Hematopoietic multipotent progenitor cell (in vitro differentiated cells): ENCODE data around the gene OR51Q1. TPM values are rescaled to one million over a fixed set of nuclear protein-coding genes. Genes with fewer than 3 reads are reported as not detected.

Experiments used
- DNase-seq, 3 donors: peaks; one replicate each; pipeline ENCODE4 v3.0.0-alpha.2; 2011 to 2015; ENCODE audit warnings: low read depth in 2 of 3, low spot score in 2 of 3
- total RNA-seq: library from RNA; depleted of rRNA; stranded (reverse); fragments of >200 nt; gene quantifications from one replicate; pipeline ENCODE4 v1.2.3, GENCODE V29; 2012

Gene OR51Q1, protein sequence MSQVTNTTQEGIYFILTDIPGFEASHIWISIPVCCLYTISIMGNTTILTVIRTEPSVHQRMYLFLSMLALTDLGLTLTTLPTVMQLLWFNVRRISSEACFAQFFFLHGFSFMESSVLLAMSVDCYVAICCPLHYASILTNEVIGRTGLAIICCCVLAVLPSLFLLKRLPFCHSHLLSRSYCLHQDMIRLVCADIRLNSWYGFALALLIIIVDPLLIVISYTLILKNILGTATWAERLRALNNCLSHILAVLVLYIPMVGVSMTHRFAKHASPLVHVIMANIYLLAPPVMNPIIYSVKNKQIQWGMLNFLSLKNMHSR
- total RNA-seq, result not detected

DNA sequence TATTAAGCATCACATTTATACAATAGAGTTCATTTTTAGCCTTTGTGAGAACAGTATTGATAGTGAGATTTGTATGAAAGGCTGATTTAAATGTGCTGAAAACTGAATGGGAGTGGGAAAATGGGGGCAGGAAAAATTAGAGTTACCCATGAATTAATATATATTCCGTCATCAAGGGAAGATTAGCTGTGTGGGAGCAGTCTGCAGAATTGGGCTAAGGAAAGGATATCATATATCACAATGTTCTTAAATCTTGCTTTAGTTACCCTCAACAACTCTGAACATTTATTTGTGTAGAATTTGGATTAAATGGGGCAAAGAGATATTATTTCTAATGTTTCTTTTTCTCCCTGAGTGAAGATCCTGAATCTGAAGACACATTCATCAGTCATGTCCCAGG lies at the start of gene OR51Q1:
OR51Q1 (plus strand) TSS at position 301 of the 400 bp plus-strand sequence; CDS start at position 391, 90 bp downstream.
- no peak for DNase-seq

DNA sequence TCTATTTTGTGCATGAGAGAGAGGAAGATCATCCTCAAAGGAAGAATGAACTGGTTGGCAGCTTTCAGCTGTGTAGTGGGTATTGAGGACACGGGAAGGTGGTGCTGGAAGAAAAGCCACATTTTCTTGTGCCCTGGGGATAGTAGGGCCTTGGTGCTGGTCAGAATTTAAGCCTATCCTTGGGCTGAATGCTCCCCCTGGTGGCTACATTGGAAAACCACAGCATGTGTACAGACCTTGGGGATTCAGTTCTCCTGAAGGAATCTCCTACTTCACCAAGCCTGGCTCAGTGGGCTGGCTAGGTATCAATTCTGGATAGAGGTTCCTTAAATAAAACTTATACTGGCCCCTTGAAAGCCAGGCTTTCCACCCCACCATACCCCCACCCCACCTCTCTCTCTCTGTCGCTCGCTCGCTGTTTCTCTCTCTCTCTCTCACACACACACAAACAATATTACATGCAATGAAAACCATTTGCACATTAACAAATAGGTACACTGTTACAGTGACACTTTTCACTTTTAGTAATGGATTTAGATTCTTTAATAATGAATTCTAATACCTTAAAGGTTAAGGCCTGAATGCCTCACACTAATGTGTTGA lies 41.1 kb upstream of the OR51Q1 start:
- peak in 2 of 3 donors; percentile 35 to 62 for DNase-seq

DNA sequence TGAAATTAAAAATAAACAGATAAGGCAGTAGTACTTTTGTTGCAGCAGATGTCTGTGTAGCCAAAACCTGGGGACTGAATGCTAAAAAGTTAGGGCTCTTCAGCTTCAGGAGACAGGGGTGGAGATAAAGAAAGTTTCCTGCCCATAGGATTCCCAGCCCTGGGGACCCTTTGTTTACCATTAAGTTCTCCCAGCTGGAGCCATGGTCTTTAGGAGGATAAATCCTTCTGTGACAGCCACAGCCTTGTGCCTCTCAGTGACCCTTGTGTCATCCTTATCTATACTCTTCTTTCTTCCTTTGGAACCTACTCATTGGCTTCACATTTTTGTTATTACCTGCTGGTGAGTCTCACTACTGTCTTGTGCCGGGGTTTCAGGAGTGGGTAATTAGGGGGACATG lies 38.3 kb upstream of the OR51Q1 start, which contains the start of gene OR51M1:
OR51M1 (plus strand) TSS at position 237 of the 400 bp plus-strand sequence. CDS start 5,587 bp downstream, outside the sequence.
- DNase-seq, result no peak

DNA sequence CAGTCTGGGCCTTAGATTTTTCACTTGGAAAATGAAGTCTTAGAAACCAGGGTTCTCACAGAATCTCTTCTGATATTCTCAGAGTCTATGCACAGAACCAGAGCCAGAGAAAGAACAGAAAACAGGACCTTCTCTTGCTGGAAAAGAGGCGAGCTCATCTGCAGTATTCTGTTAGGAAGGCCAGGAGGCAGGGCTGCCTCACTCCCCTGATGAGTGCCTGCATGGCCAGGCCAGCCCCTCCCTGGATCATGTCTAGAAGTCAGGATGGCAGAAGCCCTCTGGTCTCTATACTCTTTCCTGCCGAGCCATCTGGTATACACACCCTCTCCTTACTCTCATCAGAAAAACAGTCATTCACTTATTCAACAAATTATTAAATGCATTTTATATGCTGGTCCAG lies 37.6 kb upstream of the OR51Q1 start:
- DNase-seq, result no peak

DNA sequence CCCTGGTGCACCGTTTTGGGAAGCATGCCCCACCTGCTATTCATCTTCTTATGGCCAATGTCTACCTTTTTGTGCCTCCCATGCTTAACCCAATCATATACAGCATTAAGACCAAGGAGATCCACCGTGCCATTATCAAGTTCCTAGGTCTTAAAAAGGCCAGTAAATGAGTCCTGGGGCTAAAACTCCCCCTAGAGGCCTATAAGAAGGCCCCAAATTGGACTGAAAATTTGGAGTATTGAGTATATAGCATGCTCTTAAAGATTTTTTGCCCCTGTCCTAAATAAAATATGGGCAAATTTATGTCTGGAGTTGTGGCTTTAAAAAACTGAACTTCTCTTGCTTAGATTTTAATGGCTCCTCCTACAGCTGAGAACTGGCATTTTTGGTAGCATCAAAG lies 31.7 kb upstream of the OR51Q1 start:
- no peak for DNase-seq

DNA sequence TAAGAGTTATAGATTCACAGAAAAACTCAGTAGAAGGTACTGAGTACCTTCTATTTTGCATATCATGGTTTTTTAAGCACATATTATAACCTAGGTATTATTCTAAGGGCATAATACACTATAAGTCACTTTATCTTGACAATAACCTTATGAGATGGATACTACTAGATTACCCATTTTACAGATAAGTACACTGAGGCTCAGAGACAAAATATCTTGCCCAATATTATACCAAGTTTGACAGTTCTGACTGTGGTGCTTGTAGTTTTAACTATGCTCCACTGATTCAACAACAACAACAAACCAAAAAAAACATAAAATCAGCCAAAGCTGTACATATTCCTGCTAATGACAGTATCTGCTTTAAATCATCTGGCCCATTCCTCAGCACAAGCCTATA lies 27.8 kb upstream of the OR51Q1 start:
- no peak for DNase-seq

DNA sequence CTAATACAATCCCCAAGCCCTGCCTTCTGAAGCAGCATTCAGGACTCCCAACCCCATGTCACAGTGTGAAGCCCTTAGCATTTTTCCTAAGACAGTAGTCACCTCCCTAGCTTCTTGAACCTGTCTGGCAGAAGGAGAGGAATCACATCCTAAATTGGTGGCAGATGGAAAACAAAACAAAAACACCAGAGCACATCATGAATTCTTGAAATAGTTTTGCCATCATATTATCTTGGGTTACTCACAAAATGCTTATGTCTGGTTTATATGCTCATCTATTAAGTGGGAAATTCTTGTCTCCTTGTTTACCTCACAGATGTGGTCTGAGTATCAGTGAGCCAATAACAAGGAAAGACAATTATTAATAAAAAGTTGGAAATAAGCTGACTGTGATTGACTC lies 23.0 kb upstream of the OR51Q1 start:
- DNase-seq, result no peak

DNA sequence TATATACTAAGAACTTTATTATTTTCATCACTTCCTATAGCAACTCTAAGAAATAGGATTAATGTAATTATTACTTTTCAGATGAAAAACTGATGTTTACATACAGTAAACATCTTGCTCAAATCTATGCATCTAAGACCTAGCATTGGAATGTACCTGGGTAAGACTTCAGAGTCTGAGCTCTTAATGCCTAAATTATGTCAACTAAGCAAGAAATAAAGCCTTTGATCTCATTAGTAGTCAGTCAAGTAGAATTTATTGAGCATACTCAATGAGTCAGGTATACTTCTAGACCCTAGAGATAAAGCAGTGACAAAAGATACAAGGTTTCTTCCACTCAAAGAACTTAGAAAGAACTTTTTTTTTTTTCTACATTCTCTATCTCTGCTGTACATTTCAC lies 16.7 kb upstream of the OR51Q1 start:
- DNase-seq, result no peak

DNA sequence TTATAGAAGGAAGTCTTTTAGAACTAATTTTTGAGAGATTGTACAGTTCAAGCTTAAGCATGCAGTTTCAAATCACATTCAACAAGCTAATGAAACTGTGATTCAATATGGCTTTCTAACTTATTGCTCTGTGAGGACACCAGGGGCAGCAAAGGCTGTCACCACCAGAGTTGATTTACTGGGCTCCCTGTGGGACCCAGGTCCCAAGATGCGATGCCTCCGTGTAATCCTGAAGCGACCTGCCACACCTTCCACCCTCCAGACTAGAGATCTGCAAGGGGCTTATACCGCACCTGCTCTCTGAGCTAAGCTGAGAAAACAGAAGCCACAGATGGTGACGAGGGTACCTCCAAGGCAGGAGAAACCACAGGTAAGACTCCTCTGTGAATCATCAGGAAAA lies 918 bp upstream of the OR51Q1 start:
- no peak for DNase-seq

DNA sequence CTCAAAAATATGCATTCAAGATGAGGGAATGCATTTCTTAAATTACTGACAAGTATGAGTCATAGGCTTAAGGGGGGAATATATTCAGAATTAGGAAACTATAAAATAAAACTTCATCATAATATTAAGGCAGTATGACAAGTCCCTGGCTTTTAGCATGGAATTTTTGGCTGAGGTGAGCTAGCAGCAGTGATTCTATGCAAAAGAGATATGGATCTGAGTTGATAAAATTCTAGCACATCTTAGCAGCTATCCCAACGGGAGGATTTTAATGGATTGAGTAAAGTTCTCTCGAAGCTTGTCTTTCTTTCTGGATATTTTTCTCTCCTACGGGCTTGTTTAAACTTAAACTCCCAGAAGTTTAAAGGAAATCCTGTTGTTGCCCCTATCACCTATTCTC lies 1.2 kb downstream of the OR51Q1 start:
- DNase-seq, result no peak

DNA sequence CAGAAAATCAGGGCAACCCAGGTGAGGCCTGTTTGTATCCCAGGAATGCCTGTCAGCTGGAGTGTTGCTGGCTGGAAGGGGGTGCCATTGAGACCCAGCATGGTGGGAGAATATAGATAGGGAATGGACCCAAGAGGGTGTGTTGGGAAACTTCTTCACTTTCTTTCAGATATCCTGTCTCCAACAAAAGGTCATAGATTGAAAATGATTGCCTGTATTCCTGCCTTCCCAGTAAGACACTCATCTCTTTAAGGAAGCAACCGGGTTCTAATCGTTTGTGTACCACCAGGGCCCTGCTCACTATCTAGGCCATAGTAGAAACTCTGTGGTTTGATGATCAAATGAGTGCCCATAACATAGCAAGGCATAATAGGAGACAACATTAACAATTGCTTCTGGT lies 19.5 kb downstream of the OR51Q1 start, which contains the start of gene OR51I1:
OR51I1 (minus strand) TSS at position 101 of the 400 bp plus-strand sequence; CDS start at position 101, 0 bp downstream.
- no peak for DNase-seq

DNA sequence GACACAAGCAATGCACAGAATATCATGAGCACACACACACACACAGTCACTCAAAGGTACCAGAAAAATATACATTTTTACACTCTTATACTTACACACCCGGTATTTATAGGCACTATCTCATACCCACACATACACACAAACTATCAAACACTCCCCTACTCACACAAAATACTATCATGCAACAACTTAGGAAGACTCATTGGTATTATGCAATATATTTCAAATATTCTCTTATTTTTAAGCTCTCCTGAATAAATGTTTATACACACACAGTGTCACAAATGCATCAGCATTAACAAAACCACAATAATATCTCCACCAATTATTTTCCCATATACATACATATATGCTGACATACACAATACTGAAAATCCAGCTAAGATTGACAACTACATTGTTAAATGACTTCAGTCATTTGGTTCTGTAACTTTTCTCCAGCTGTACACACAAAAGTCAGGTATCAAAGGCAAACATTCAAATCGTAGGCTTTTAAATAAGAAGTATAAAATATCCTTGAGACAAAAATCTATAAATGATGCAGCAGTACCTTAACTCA lies 22.0 kb downstream of the OR51Q1 start:
- no peak for DNase-seq

DNA sequence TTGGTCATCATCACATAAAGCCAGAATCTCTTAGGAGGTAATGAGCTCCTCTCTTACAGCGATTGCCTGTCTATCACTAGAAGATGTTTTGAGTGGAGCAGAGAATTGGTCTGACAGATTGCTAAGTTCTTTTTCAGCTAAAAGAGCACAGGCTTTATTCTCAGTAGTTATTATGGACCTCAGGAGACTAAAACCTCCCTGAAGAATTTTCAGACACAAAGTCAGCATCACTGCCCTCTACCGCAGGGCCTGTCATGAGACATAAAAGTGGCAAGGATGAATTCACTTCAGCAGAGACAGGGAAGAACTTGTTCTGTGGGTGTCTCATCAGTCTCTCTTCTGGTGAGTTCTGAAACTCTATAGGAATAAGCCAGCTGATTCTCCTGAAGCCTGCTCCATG lies 27.1 kb downstream of the OR51Q1 start, which contains the start of gene OR51I2:
OR51I2 (plus strand) TSS at position 301 of the 400 bp plus-strand sequence. CDS start 4,166 bp downstream, outside the sequence.
- no peak for DNase-seq

DNA sequence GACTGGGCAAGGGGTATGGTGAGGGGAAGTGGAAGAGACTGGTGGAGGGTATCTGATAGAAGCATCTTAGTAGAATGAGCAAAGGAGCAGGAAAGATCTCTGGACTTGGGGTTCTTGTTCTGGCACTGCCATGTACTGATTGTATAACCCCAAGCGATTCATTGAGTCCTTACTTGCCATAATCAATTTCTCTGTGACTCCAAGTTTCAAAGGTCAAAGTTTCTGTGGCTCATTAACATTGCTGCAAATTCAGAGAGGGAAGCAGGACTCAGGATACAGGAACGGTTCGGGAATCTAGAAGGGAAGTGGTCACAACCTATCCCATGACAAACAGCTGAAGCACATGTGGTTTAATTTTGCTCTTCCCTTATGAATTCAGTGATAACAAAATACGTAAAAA lies 27.5 kb downstream of the OR51Q1 start:
- DNase-seq, result no peak

DNA sequence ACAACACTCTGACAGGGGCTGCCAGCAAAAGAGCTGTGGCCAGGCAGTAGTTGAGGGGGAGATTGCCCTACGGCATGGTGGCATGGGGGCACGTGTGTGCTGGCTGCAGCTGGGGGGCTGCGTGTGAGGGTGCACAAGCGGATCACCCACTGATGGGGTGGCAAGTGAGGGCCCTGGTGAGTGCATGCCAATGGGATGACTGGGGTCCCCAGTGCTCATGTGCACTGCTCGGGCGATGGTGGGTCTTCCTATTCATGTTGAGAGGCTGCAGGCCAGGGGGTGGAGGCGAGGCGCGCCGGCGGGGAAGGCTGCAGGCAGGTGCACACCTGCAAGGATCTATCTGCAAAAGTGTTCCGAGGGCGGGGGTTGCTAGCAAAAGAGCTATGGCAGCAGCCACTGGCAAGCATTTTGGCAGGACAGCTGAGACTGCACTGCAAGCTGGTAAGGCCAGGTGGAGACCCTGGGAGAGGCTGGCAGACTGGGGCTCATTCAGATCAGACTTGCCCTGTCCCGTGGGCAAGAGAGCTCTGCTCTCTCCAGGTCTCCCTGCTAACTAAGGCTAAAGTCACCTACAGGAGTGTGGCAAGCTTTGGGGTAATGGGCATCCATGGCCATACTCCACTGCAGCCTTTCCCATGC lies 39.2 kb downstream of the OR51Q1 start:
- DNase-seq, result no peak

DNA sequence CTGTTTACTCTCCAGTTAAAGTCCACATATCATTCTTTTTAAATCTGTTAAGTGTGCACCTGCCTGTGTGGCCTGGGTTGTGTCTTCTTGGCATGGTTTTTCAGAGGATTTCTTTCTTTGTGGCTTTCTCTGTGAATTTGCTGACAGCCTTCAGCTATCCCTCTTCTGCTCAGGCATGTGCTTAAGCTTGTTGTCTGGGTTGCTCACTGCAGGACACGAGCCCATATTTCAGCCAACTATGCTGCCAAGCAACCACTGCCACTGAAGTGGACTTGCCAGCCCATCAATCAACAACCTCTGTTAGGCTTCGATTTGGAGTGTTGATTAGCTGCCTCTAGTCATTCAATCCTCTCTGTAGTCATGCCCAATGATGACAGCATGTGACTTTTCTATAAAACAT lies 45.6 kb downstream of the OR51Q1 start:
- no peak for DNase-seq

Other genes with a start within 250 kb of the OR51Q1 start
- gene OR51V1, start 221.4 kb upstream of the OR51Q1 start, total RNA-seq, result not detected
- 708 TPM for gene HBB, start 195.0 kb upstream of the OR51Q1 start, total RNA-seq
- 77.0 TPM for gene HBD, start 187.6 kb upstream of the OR51Q1 start, total RNA-seq
- gene HBG1, start 172.3 kb upstream of the OR51Q1 start, total RNA-seq, result not detected
- 0.27 TPM for gene HBG2, start 167.3 kb upstream of the OR51Q1 start, total RNA-seq
- gene HBE1, start 152.2 kb upstream of the OR51Q1 start, total RNA-seq, result under 0.01 TPM
- 0.54 TPM for gene OR51B4, start 120.2 kb upstream of the OR51Q1 start, total RNA-seq
- 0.27 TPM for gene OR51B2, start 97.8 kb upstream of the OR51Q1 start, total RNA-seq
- gene OR51B5, start 78.6 kb upstream of the OR51Q1 start, total RNA-seq, result 0.81 TPM
- gene OR51B6, start 70.6 kb upstream of the OR51Q1 start, total RNA-seq, result not detected
- not detected for gene OR51M1, start 38.3 kb upstream of the OR51Q1 start, total RNA-seq
- gene OR51I1, start 19.4 kb downstream of the OR51Q1 start, total RNA-seq, result 1.3 TPM
- under 0.01 TPM for gene OR51I2, start 27.2 kb downstream of the OR51Q1 start, total RNA-seq
- gene OR52D1, start 66.6 kb downstream of the OR51Q1 start, total RNA-seq, result not detected
- gene UBQLN3, start 87.8 kb downstream of the OR51Q1 start, total RNA-seq, result 0.81 TPM
- 0.81 TPM for gene UBQLNL, start 94.6 kb downstream of the OR51Q1 start, total RNA-seq
- 4.3 TPM for gene OR52H1, start 126.4 kb downstream of the OR51Q1 start, total RNA-seq
- under 0.01 TPM for gene OR52B6, start 158.8 kb downstream of the OR51Q1 start, total RNA-seq
- 2.4 TPM for gene TRIM6, start 174.5 kb downstream of the OR51Q1 start, total RNA-seq
- 12.7 TPM for gene TRIM34, start 202.9 kb downstream of the OR51Q1 start, total RNA-seq